ENCODE measurements around the gene TM4SF4. TPM values are rescaled to one million over a fixed set of nuclear protein-coding genes. Genes with fewer than 3 reads are reported as not detected.
A peak's percentile ranks its signal among the peaks of the same experiment; 100 is the strongest.

Gene TM4SF4
- total RNA-seq, 2 experiments from 2014 or later, result not detected

GRCh38 chr3:149506965-149507364, 32.5 kb downstream of the TM4SF4 start:
- Mint-ChIP-seq H3K27me3 (peaks cover 12% of the 10 kb centered on the region), H3K4me3 (no peak overlapping the region), H3K36me3 (ENCODE audit: low read depth) (no peaks in the 10 kb centered on the region), H3K27ac (no peak overlapping the region), H3K9me3 (ENCODE audit: low read depth) (no peaks in the 10 kb centered on the region), H3K4me1 (peaks cover 10% of the 10 kb centered on the region)
- intact Hi-C loops (cut with DNase I, micrococcal nuclease), result no loop called here
- ATAC-seq (no peak), DNase-seq (no peak)
- CTCF ChIA-PET, result no interaction called here
- POLR2A ChIA-PET, result no interaction called here

- ATAC-seq, result peak; percentile 83
- intact Hi-C loops (cut with DNase I, micrococcal nuclease), result no loop called here
- peak; percentile 45 for DNase-seq
- ChIA-PET POLR2A (no interaction called here), CTCF (interaction anchor here (0.6 kb wide), 1 partner anchor 264 kb away, joined by 3 read pairs; no protein-coding TSS in a partner anchor)
- Mint-ChIP-seq H3K4me1 (peaks cover 17% of the 10 kb centered on the region), H3K4me3 (peak overlapping the region; percentile 1), H3K36me3 (ENCODE audit: low read depth) (no peaks in the 10 kb centered on the region), H3K27ac (peak overlapping the region; percentile 67), H3K27me3 (peaks cover 18% of the 10 kb centered on the region), H3K9me3 (ENCODE audit: low read depth) (no peaks in the 10 kb centered on the region)
Measured at GRCh38 chr3:149507491-149508324, 33.2 kb downstream of the TM4SF4 start.

- H3K9me3 Mint-ChIP-seq (ENCODE audit: low read depth), result no peaks in the 10 kb centered on the region
- no peak for DNase-seq
- no peak for ATAC-seq
- peaks cover 17% of the 10 kb centered on the region for H3K4me1 Mint-ChIP-seq
- H3K4me3 Mint-ChIP-seq, result no peak overlapping the region
- intact Hi-C loops (cut with DNase I, micrococcal nuclease), result no loop called here
- H3K27ac Mint-ChIP-seq, result no peak overlapping the region
- POLR2A ChIA-PET, result no interaction called here
- CTCF ChIA-PET, result interaction anchor here (0.5 to 1.0 kb wide), 4 partner anchors 8 to 321 kb away, joined by 3 read pairs; no protein-coding TSS in a partner anchor
- peaks cover 21% of the 10 kb centered on the region for H3K27me3 Mint-ChIP-seq
- no peaks in the 10 kb centered on the region for H3K36me3 Mint-ChIP-seq (ENCODE audit: low read depth)
Measured at GRCh38 chr3:149509526-149509925, 35.0 kb downstream of the TM4SF4 start.

GRCh38 chr3:149510480-149510879, 36.0 kb downstream of the TM4SF4 start:
- intact Hi-C loops (cut with DNase I, micrococcal nuclease), result loop anchor here in 1 of 2 experiments (5.0 kb wide), 1 partner anchor 297 kb away; no protein-coding TSS in a partner anchor
- Mint-ChIP-seq H3K4me3 (no peak overlapping the region), H3K36me3 (ENCODE audit: low read depth) (no peaks in the 10 kb centered on the region), H3K9me3 (ENCODE audit: low read depth) (no peaks in the 10 kb centered on the region), H3K4me1 (peaks cover 17% of the 10 kb centered on the region), H3K27me3 (peaks cover 21% of the 10 kb centered on the region), H3K27ac (no peak overlapping the region)
- ChIA-PET POLR2A (no interaction called here), CTCF (interaction anchor here (0.6 to 1.0 kb wide), 3 partner anchors 9 to 95 kb away, joined by 3 to 4 read pairs (median 3); no protein-coding TSS in a partner anchor)
- DNase-seq (no peak), ATAC-seq (no peak)

GRCh38 chr3:149511040-149511626, 36.6 kb downstream of the TM4SF4 start:
- H3K4me1 Mint-ChIP-seq, result peaks cover 17% of the 10 kb centered on the region
- ChIA-PET POLR2A (no interaction called here), CTCF (interaction anchor here (0.6 to 1.0 kb wide), 2 partner anchors 16 to 30 kb away, joined by 3 to 4 read pairs; no protein-coding TSS in a partner anchor)
- no peak overlapping the region for H3K4me3 Mint-ChIP-seq
- H3K27me3 Mint-ChIP-seq, result peaks cover 21% of the 10 kb centered on the region
- no peak overlapping the region for H3K27ac Mint-ChIP-seq
- no peaks in the 10 kb centered on the region for H3K36me3 Mint-ChIP-seq (ENCODE audit: low read depth)
- intact Hi-C loops (cut with DNase I, micrococcal nuclease), result loop anchor here in 1 of 2 experiments (5.0 kb wide), 1 partner anchor 296 kb away; no protein-coding TSS in a partner anchor
- DNase-seq (no peak), ATAC-seq (no peak)
- H3K9me3 Mint-ChIP-seq (ENCODE audit: low read depth), result no peaks in the 10 kb centered on the region

- peak; percentile 56 for DNase-seq
- H3K4me1 Mint-ChIP-seq, result peaks cover 17% of the 10 kb centered on the region
- no peaks in the 10 kb centered on the region for H3K36me3 Mint-ChIP-seq (ENCODE audit: low read depth)
- intact Hi-C loops (cut with DNase I, micrococcal nuclease), result loop anchor here (1.0 to 5.0 kb wide), 4 partner anchors 205 to 297 kb away; no protein-coding TSS in a partner anchor
- ChIA-PET POLR2A (no interaction called here), CTCF (interaction anchor here (0.7 to 1.0 kb wide), 5 partner anchors 11 to 296 kb away, joined by 3 to 7 read pairs (median 5); no protein-coding TSS in a partner anchor)
- no peak overlapping the region for H3K27ac Mint-ChIP-seq
- peaks cover 17% of the 10 kb centered on the region for H3K27me3 Mint-ChIP-seq
- no peak overlapping the region for H3K4me3 Mint-ChIP-seq
- peak; percentile 57 for ATAC-seq
- no peaks in the 10 kb centered on the region for H3K9me3 Mint-ChIP-seq (ENCODE audit: low read depth)
Measured at GRCh38 chr3:149512073-149512782, 37.7 kb downstream of the TM4SF4 start.

- no peak overlapping the region for H3K27ac Mint-ChIP-seq
- intact Hi-C loops (cut with DNase I, micrococcal nuclease), result loop anchor here in 1 of 2 experiments (5.0 kb wide), 1 partner anchor 293 kb away; no protein-coding TSS in a partner anchor
- ChIA-PET CTCF (interaction anchor here (0.7 kb wide), 1 partner anchor 29 kb away, joined by 3 read pairs; no protein-coding TSS in a partner anchor), POLR2A (no interaction called here)
- peaks cover 17% of the 10 kb centered on the region for H3K27me3 Mint-ChIP-seq
- no peak overlapping the region for H3K4me3 Mint-ChIP-seq
- H3K9me3 Mint-ChIP-seq (ENCODE audit: low read depth), result no peaks in the 10 kb centered on the region
- H3K4me1 Mint-ChIP-seq, result peaks cover 6% of the 10 kb centered on the region
- no peaks in the 10 kb centered on the region for H3K36me3 Mint-ChIP-seq (ENCODE audit: low read depth)
- no peak for DNase-seq
- no peak for ATAC-seq
Measured at GRCh38 chr3:149514471-149514870, 40.0 kb downstream of the TM4SF4 start.

- intact Hi-C loops (cut with DNase I, micrococcal nuclease), result no loop called here
- DNase-seq (no peak), ATAC-seq (no peak)
- Mint-ChIP-seq H3K27me3 (peaks cover 17% of the 10 kb centered on the region), H3K9me3 (ENCODE audit: low read depth) (no peaks in the 10 kb centered on the region), H3K27ac (no peak overlapping the region), H3K36me3 (ENCODE audit: low read depth) (no peaks in the 10 kb centered on the region), H3K4me1 (peaks cover 6% of the 10 kb centered on the region), H3K4me3 (no peak overlapping the region)
- CTCF ChIA-PET, result interaction anchor here (0.7 kb wide), 1 partner anchor 30 kb away, joined by 3 read pairs; no protein-coding TSS in a partner anchor
- POLR2A ChIA-PET, result no interaction called here
Measured at GRCh38 chr3:149515249-149515648, 40.8 kb downstream of the TM4SF4 start.

GRCh38 chr3:149516920-149517319, 42.4 kb downstream of the TM4SF4 start:
- no peak overlapping the region for H3K4me3 Mint-ChIP-seq
- DNase-seq (no peak), ATAC-seq (no peak)
- H3K4me1 Mint-ChIP-seq, result peaks cover 6% of the 10 kb centered on the region
- intact Hi-C loops (cut with DNase I, micrococcal nuclease), result no loop called here
- H3K27ac Mint-ChIP-seq, result no peak overlapping the region
- POLR2A ChIA-PET, result no interaction called here
- H3K36me3 Mint-ChIP-seq (ENCODE audit: low read depth), result no peaks in the 10 kb centered on the region
- H3K9me3 Mint-ChIP-seq (ENCODE audit: low read depth), result no peaks in the 10 kb centered on the region
- CTCF ChIA-PET, result interaction anchor here (0.6 kb wide), 1 partner anchor 170 kb away, joined by 3 read pairs; no protein-coding TSS in a partner anchor
- peaks cover 9% of the 10 kb centered on the region for H3K27me3 Mint-ChIP-seq

GRCh38 chr3:149519912-149520311, 45.4 kb downstream of the TM4SF4 start:
- no peak for ATAC-seq
- no peak overlapping the region for H3K4me3 Mint-ChIP-seq
- intact Hi-C loops (cut with DNase I, micrococcal nuclease), result no loop called here
- no peaks in the 10 kb centered on the region for H3K9me3 Mint-ChIP-seq (ENCODE audit: low read depth)
- no peaks in the 10 kb centered on the region for H3K36me3 Mint-ChIP-seq (ENCODE audit: low read depth)
- CTCF ChIA-PET, result interaction anchor here (1.1 to 1.3 kb wide), 2 partner anchors 11 to 251 kb away, joined by 4 to 6 read pairs; no protein-coding TSS in a partner anchor
- H3K27ac Mint-ChIP-seq, result no peak overlapping the region
- DNase-seq, result no peak
- POLR2A ChIA-PET, result no interaction called here
- no peaks in the 10 kb centered on the region for H3K4me1 Mint-ChIP-seq
- no peaks in the 10 kb centered on the region for H3K27me3 Mint-ChIP-seq
